ENCODE data around the gene ATP2C1. TPM values are rescaled to one million over a fixed set of nuclear protein-coding genes. Genes with fewer than 3 reads are reported as not detected.

Gene ATP2C1
- total RNA-seq, 4 donors from 2014 or later = 32.1 to 52.3 (median 35.0) TPM

DNA sequence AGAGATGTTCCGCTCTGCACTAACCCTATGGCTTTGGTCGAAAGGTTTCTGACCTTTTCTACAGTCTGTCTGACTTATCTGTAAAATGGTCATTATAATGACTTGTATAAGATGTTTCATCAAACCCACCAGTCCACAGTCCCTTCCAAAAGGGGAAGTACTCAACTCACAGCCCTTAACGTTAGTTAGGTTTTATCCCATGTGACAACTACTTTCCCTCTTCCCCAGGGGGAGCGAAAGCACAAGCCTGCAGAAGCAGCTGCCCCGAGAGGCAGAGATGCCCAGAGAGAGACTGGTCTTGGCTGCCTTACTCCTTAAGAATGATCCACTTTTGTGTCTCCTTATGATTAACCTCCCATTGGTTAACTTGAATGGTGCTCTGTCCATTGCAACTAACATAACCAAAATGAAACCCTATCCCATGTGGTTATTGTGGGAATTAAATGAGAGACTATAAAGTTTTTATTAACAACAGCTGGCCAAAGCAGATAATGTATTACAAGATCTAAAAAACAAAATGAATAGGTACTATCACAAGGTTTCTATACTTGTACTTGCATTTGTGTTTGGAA, 126.3 kb downstream of the ATP2C1 start:
- Histone ChIP-seq H3K4me1 (peaks cover 8 to 53% (median 47%) of the 10 kb centered on the region in 4 donors), H3K27ac (replicated peaks in 1 of 4) (no peak overlapping the region), H3K4me3 (no peak overlapping the region), H3K27me3 (no peaks in the 10 kb centered on the region), H3K36me3 (peaks cover 10 to 49% (median 25%) of the 10 kb centered on the region in 4 donors), H3K9me3 (no peaks in the 10 kb centered on the region)
- intact Hi-C loops (cut with DNase I) = loop anchor here (10.0 kb wide), 1 partner anchor 275 kb away; the partner anchor contains the start of gene PIK3R4
- no peak for DNase-seq (ENCODE audit: extremely low spot score)
- WGBS = 85% methylated on average over 5 of the region's 5 CpGs
- TF ChIP-seq, protein P1, sequence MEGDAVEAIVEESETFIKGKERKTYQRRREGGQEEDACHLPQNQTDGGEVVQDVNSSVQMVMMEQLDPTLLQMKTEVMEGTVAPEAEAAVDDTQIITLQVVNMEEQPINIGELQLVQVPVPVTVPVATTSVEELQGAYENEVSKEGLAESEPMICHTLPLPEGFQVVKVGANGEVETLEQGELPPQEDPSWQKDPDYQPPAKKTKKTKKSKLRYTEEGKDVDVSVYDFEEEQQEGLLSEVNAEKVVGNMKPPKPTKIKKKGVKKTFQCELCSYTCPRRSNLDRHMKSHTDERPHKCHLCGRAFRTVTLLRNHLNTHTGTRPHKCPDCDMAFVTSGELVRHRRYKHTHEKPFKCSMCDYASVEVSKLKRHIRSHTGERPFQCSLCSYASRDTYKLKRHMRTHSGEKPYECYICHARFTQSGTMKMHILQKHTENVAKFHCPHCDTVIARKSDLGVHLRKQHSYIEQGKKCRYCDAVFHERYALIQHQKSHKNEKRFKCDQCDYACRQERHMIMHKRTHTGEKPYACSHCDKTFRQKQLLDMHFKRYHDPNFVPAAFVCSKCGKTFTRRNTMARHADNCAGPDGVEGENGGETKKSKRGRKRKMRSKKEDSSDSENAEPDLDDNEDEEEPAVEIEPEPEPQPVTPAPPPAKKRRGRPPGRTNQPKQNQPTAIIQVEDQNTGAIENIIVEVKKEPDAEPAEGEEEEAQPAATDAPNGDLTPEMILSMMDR (IDR thresholded peaks at IDR 0.05) = no peak
- TF ChIP-seq POLR2A (IDR thresholded peaks at IDR 0.05; ENCODE audit: low read depth) (no peak), POLR2AphosphoS5 (IDR thresholded peaks at IDR 0.05) (no peak), EP300 (IDR thresholded peaks at IDR 0.05) (no peak)

GRCh38 chr3:131025539-131025938, 131.7 kb downstream of the ATP2C1 start:
- DNase-seq (ENCODE audit: extremely low spot score) = no peak
- Histone ChIP-seq H3K4me1 (peaks cover 14 to 70% (median 55%) of the 10 kb centered on the region in 4 donors), H3K9me3 (no peaks in the 10 kb centered on the region), H3K4me3 (peak overlapping the region; percentile 69 to 88 (median 75)), H3K36me3 (peaks cover 0 to 15% (median 0%) of the 10 kb centered on the region in 4 donors), H3K27me3 (no peaks in the 10 kb centered on the region), H3K27ac (replicated peaks in 1 of 4) (no peak overlapping the region)
- intact Hi-C loops (cut with DNase I) = loop anchor here (10.0 kb wide), 1 partner anchor 281 kb away; the partner anchor contains the start of gene PIK3R4
- 100% methylated on average over 1 of the region's 1 CpG for WGBS
- TF ChIP-seq EP300 (IDR thresholded peaks at IDR 0.05) = no peak
- no peak for TF ChIP-seq POLR2AphosphoS5 (IDR thresholded peaks at IDR 0.05)
- TF ChIP-seq POLR2A (IDR thresholded peaks at IDR 0.05; ENCODE audit: low read depth) = no peak
- TF ChIP-seq, protein P1 (IDR thresholded peaks at IDR 0.05) = no peak

DNA sequence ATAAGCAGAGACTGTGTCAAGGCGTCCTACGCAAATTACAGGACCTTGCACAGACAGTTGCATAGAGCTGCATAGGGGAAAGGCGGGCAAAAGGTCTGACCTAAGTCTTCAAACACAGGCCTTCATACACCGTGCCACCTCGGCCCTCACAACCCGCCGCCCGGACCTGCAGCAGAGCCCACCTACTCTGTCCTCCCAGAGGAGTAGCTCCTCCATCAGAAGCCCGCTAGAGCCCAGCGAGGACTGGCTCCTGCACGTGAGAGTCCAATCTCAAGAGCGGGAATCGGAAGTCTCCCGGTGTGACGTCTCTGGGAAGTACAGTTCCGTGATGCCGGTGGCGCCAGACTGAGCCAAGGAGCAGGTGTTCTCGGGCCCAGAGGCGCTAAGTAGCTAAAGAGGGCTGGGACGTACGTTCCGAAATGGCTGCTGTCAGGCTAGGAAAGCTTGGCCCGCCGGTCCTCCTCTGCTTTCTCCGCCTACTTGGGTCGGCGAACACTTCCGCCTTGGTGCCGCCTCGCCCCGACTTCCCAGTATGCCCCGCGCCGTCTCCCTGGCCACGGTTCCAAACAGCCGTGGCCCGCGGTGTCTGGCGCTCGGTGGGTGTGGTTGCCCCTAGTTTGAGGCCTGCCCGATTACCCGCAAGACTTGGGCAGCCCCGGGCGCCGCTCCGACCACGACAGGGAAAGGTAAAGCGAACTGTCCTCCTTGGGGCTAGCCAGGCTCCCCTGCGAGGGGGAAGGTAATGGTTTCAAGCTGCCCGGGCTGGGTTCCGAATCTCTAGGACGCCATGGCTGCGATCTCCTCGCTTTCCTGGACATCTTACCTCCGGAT, 132.7 kb downstream of the ATP2C1 start, which contains the start of the genes ASTE1 and NEK11:
TSS of gene ASTE1 (minus strand) at position 505 of the 831 bp plus-strand sequence. CDS start 1,519 bp downstream, outside the sequence.
TSS of gene NEK11 (plus strand) at position 557 of the 831 bp plus-strand sequence. CDS start 2,832 bp downstream, outside the sequence.
- peaks cover 14 to 60% (median 45%) of the 10 kb centered on the region in 4 donors for H3K4me1 ChIP-seq
- H3K27ac ChIP-seq (replicated peaks in 1 of 4) = peak within 1 kb of the TSS; percentile 83 to 91 (median 88)
- under 1% methylated on average over 32 of the region's 56 CpGs for WGBS
- DNase-seq (ENCODE audit: extremely low spot score) = peak; percentile 97
- H3K4me3 ChIP-seq = peak within 1 kb of the TSS; percentile 69 to 88 (median 75)
- peaks cover 0 to 15% (median 0%) of the 10 kb centered on the region in 4 donors for H3K36me3 ChIP-seq
- intact Hi-C loops (cut with DNase I) = loop anchor here (10.0 kb wide), 1 partner anchor 282 kb away; the partner anchor contains the start of gene PIK3R4
- H3K27me3 ChIP-seq = no peaks in the 10 kb centered on the region
- TF ChIP-seq EP300 (IDR thresholded peaks at IDR 0.05) (no peak), POLR2AphosphoS5 (IDR thresholded peaks at IDR 0.05) (peak; percentile 81 to 87), POLR2A (IDR thresholded peaks at IDR 0.05; ENCODE audit: low read depth) (no peak)
- TF ChIP-seq, protein P1 (IDR thresholded peaks at IDR 0.05) = peak in 1 of 3 experiments; percentile 11
- no peaks in the 10 kb centered on the region for H3K9me3 ChIP-seq

- intact Hi-C loops (cut with DNase I) = loop anchor here (10.0 kb wide), 1 partner anchor 284 kb away; the partner anchor contains the start of gene PIK3R4
- Histone ChIP-seq H3K4me1 (peaks cover 14 to 37% (median 25%) of the 10 kb centered on the region in 4 donors), H3K27me3 (no peaks in the 10 kb centered on the region), H3K9me3 (no peaks in the 10 kb centered on the region), H3K27ac (replicated peaks in 1 of 4) (no peak overlapping the region), H3K36me3 (peaks cover 0 to 13% (median 0%) of the 10 kb centered on the region in 4 donors), H3K4me3 (no peak overlapping the region)
- TF ChIP-seq POLR2AphosphoS5 (IDR thresholded peaks at IDR 0.05) = no peak
- TF ChIP-seq, protein P1 (IDR thresholded peaks at IDR 0.05) = no peak
- TF ChIP-seq EP300 (IDR thresholded peaks at IDR 0.05) = no peak
- no peak for TF ChIP-seq POLR2A (IDR thresholded peaks at IDR 0.05; ENCODE audit: low read depth)
- no peak for DNase-seq (ENCODE audit: extremely low spot score)
- 92% methylated on average over 3 of the region's 3 CpGs for WGBS
Observed at GRCh38 chr3:131028844-131029243, 135.0 kb downstream of the ATP2C1 start.
